GM20431 (cell line): ENCODE results near the gene DYRK1A.

Source experiments
- in situ Hi-C: fragments of 300-500 bp; cut with MseI, MboI; formaldehyde crosslinking; loops from one replicate; pipeline ENCODE4 v1.15.0; 2020; ENCODE audit warnings: low sequenced_read_pairs; ENCODE audit not compliant: unreplicated experiment

The DYRK1A gene

DNA sequence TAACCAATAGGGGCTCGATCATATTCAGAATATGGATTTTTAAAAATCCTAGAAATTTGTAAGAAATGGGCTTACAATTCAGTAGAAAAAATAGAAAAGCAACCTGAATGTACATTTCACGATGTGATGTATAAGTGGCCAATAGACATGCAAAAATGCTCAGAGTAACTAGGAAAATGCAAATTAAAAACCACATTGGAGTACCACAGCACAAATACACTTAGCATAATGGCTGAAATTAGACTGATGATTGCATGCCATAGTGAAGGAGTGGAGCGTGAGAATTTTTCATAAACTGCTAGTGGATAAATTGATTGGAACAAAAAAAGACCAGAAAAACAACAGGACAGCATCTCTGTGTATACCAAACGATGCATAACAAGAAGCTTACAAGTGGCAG, 102.3 kb downstream of the DYRK1A start:
- in situ Hi-C loops: no loop called here

DNA sequence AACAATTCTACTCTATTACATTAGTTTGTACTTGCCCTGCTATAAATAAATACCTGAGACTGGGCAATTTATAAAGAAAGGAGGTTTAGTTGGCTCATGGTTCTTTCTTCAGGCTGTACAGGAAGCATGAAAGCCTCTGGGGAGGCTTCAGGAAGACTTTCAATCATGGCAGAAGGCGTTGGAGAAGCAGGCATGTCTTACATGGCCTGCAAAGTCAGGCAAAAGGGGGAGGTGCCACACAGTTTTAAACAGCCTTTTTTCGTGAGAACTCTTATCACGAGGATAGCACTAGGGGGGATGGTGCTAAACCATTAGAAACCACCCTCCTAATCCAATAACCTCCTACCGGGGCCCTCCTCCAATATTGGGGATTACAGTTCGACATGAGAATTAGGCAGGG, 102.9 kb downstream of the DYRK1A start:
- in situ Hi-C loops: no loop called here

DNA sequence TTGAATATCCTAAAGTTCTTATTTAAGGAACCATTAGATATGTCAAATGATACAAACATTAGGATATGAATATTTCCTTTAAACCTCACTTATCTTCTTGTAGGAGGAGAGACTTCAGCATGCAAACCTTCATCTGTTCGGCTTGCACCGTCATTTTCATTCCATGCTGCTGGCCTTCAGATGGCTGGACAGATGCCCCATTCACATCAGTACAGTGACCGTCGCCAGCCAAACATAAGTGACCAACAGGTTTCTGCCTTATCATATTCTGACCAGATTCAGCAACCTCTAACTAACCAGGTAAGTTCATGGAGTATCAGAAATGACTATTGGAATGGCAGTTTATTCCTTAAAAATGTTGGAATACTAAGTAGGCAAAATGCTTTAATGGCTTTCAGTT, 106.0 kb downstream of the DYRK1A start:
- in situ Hi-C loops: no loop called here

DNA sequence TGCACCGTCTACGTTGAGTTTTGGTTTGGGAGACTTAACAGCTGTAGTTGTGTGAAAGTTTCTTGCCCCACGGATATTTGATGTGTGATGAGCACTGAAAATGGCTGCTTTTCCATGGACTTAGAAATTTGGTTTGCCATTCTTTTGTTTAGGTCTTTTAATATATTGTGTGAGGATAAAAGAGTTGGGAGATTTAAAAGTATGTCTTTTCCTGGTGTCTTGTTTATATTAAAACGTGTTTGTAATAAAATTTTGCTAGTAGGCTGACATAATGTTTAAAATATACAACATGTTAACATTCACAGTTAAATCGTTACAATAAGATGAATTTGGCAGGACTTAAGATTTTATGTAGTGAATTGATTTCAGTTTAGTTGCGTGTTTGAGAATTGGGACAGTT, 106.9 kb downstream of the DYRK1A start:
- in situ Hi-C loops: no loop called here

GRCh38 chr21:37474342-37474741, 107.8 kb downstream of the DYRK1A start:
- in situ Hi-C loops: no loop called here

DNA sequence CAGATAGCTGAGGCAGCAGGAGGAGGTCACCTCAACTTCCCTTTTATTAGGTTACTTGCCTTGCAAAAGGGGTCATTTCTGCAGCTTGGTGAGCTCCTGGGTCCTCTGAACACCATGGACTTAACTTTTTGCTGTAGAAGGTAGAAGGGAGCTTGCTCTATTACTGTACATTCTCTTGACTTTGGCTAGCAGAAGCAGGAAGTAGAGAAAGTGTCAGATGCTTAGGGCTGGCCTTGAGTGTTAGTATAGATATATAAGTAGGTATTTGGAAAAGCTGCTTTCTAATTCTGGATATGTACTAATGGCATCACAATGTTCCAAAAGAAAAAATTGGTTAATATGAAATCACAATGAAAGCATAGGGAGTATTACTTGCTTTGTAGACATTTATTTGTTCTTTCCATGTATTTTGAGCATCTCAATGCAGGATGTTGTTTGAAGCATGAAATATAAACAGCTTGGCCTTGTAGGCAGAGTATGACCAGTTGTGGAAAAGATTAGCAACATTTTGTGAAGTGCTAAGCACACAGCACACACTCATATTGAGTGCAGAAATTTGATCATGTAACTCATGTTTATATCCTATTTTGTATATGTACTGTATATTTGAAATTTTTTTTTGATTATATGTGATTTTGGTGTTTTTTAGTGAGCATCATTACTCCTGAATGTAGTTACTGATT, 108.8 kb downstream of the DYRK1A start:
- in situ Hi-C loops: no loop called here

DNA sequence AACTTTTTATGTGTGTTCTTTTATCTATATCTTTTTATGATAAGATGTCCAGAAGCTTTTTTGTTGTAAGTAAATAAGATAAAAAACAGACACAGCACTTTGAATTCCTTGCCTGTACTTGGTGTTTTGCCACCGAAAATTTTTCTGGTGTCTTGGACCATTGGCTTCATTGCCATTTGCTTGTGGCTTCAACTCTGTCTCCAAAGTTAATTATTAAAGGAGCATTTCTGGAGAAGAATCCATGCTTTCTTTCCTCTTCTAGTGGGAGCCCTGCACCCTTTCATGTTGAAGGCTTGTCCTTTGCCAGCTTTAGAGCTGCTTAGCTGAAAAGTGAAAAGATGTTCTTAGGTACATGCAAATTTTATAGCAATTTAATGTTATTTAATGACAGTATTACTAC, 112.2 kb downstream of the DYRK1A start:
- in situ Hi-C loops: no loop called here

DNA sequence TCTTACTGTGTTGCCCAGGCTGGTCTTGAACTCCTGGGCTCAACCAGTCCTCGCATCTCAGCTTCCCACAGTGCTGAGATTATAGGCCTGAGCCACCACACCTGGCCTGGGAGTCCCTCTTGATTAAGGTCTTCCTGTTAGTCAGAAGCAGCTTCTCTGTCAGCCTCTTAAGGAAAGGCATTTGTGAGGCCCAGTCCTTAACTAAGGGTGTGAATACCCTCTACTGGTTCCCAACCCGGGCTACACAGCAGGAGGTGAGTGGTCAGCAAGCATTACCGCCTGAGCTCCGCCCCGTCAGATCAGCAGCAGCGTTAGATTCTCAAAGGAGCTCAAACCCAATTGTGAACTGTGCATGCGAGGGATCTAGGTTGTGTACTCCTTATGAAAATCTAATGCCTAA, 117.2 kb downstream of the DYRK1A start:
- in situ Hi-C loops: no loop called here

DNA sequence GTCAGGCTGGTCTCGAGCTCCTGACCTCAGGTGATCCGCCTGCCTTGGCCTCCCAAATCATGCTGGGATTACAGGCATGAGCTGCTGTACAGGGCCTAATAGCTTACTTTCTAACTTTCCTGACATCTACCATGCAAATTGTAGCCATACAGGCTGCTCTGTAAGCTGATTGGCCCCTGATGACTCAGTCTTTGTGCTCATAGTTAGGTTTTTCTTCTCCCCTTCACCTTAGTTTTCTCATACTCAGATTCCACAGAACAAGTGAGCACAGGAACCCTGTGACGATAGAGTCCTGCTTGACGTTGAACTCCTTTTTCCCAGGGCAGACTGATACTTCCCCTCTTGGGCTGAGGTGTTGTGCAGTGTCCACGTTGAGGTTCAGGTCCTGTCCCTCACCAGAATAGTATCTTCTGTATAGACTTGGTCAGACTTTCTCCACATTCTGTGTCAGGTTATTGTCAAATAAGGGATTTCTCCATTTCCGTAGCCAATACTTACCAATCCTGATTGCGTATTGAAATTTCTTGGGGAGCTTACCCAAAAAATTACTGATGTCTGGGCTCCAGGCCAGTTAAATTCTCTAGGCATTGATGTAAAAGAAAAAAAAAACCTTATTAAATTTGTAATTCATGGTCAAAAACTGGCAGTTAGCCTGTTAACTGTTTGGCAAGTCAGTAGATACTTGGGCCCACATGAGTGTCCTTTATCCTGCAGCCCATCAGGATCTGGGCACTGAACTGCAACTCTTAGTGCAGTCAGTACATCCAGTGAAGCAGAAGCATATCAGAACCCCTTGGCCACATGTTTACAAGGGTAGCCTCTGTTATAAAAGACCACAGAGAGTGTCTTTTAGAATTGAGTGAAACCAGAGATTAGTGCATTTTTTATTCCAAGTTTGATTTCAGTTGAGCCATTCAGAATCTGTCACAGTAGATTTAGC, 118.2 kb downstream of the DYRK1A start:
- in situ Hi-C loops: no loop called here

DNA sequence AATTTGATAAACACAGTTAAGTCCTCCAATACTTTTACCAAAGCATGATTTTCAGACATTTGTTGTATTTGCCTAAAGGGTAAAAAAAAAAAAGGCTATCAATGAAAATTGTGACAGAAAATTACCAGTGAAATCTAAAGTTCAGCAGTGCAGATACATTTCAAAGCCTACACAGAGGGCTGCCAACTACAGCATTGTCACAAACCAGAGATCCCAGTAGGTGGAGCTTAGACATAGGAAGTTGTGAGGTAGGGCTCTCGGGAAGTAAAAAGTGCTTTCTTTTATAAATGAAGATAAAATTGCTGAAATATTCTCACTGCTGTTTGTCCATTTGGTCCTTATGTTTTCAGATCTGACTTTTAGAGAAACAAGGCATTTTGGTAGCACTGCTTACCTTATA, 123.0 kb downstream of the DYRK1A start:
- in situ Hi-C loops: no loop called here

- in situ Hi-C loops: no loop called here
Observed at GRCh38 chr21:37490084-37490483, 123.5 kb downstream of the DYRK1A start.

- in situ Hi-C loops: no loop called here
Observed at GRCh38 chr21:37496972-37497371, 130.4 kb downstream of the DYRK1A start.

DNA sequence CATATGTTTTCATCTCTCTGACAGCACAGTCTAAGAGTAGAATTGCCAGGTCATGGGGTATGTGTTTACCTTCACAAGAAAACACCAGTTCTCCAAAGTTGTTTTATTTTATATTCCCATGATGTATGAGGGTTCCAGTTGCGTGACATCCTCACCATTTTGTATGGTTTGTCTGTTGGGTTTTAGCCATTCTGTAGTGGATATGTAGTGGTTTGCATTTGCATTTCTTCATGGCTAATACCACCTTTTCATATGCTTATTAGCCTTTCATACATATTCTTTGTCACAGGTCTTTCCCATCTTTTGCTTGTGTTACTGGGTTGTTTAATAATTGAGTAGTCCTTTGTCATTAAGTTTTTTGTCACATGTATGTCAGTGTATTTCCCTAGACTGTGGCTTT, 132.1 kb downstream of the DYRK1A start:
- in situ Hi-C loops: no loop called here

- in situ Hi-C loops: no loop called here
Observed at GRCh38 chr21:37502947-37503346, 136.4 kb downstream of the DYRK1A start.

DNA sequence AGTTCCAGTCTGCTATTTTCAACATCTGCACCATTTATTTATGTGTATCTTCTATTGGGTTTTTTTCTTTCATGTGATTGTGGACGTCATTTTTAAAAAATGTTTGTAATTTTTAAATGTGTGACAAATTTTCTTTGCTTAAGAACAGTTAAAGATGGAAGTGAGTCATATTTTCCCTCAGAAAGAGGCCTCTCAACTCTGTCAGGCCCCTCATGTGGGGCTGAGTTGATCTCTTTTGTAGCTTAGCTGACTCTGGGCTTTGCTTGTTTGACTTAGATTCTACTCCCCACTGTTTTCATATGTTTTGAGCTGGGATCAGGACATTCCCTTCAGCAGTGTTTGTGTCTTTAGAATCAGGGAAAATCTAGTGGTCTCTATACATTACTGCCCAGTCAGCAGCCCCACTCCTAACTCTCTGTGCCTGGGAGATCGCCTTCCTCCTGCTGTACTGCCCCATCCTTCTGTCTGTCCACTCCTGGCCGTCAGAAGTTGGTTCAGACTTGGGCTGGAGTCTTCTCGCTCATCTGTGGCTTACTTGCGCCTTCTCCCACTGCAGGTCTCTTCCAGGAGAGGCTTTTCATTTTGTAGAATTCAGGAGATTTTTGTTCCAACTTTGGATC, 137.4 kb downstream of the DYRK1A start:
- in situ Hi-C loops: no loop called here

DNA sequence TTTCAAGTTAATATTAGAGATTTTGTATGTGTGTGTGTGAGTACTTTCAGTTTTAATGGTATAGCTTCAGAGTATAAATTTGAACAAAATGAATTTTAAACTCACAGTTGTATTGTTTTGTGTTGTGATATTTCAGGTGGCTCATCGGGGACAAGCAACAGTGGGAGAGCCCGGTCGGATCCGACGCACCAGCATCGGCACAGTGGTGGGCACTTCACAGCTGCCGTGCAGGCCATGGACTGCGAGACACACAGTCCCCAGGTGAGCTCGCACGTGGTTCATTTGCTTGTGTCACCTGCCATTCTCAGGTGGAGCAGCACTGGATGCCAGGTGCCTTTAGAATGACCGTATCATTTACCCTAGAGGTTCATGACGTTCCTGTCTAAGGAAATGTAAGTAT, 139.4 kb downstream of the DYRK1A start:
- in situ Hi-C loops: no loop called here

DNA sequence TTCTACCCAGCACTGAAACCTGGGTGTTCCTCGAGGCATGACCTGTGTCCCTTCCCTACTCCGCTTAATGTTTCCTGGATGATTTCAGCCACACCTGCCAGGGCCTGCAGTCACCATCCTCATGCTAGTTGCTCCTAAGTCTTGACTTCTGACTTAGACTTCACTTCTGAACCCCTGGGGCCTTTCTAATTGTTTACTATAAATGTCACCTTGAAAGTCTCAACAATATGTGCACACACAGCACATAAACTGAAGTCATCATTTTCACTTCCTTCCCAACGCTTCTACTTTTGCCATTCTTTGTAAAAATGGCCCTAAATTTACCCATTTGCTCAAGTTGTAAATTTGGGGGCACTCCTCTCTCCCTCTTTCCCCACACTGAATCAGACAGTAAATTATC, 141.1 kb downstream of the DYRK1A start:
- in situ Hi-C loops: no loop called here

GRCh38 chr21:37508341-37508740, 141.8 kb downstream of the DYRK1A start:
- in situ Hi-C loops: no loop called here

- in situ Hi-C loops: no loop called here
Observed at GRCh38 chr21:37509802-37510393, 143.3 kb downstream of the DYRK1A start.

- in situ Hi-C loops: no loop called here
Observed at GRCh38 chr21:37511848-37512247, 145.3 kb downstream of the DYRK1A start.

DNA sequence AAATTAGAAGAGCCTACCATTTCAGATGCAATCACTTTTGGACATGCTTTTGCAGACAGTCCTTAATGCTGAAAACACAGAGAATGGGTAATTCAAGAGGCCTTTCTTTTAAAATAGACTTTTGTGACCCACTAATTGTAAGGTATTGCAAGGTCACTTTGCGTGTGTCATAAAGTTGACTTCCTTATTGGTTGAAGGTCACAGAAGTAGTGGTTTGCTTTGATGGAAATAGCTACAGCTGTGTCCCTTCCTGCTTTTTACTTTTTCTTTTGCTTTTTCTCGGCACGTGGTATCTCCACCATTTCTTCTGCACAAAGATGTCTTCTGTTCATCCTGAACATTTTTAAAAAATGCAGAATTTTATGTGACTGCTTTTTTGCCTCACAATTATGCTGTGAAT, 146.8 kb downstream of the DYRK1A start:
- in situ Hi-C loops: no loop called here
